ENCODE measurements around the gene GPX4. TPM values are rescaled to one million over a fixed set of nuclear protein-coding genes. Genes with fewer than 3 reads are reported as not detected.

The GPX4 gene
- total and polyA plus RNA-seq, 3 donors from 2014 or later: 1,153 to 1,893 (median 1,773) TPM

DNA sequence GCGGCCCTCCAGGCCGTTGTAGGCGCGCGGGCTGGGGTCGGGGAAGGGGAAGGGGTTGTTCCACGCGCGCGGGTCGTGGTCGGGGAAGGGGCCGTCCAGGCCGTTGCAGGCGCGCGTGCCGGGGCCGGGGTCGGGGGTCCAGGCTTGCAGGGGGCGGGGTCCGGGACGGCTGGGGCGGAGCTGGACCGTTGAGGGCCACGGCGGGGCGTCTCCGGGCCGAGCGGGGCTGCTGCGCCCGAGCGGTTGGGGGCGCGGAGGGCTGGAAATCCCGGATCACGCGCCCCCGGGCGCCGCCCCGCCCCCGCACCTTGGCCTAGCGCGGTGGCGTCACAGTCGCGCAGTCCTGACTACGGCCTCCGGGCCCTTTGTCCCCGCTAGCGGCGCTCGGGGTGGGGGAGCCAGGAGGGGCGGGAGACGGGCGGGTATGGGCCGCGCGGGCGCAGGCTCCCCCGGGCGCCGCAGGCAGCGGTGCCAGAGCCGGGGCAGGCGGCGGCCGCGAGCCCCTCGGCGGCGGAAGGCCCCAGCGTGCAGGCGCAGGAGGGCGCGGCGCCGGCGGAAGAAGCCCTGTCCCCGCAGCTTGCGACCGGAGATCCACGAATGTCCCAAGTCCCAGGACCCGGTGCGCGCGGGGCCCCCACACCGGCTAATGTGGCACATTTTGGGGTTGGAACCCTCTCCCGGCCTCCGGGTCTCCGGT, 665 bp downstream of the GPX4 start:
- Histone ChIP-seq H3K4me3 (peak overlapping the region; percentile 88 to 89), H3K36me3 (ENCODE audit: low read depth, missing control alignments) (no peaks in the 10 kb centered on the region), H3K4me1 (peaks cover 40% of the 10 kb centered on the region), H3K27me3 (no peaks in the 10 kb centered on the region), H3K27ac (peak overlapping the region; percentile 97 to 99), H3K9me3 (no peaks in the 10 kb centered on the region)
- TF ChIP-seq CTCF (IDR thresholded peaks at IDR 0.05) (peak in 1 of 3 experiments; percentile 7), POLR2A (IDR thresholded peaks at IDR 0.05) (no peak)
- intact Hi-C loops (cut with DNase I; ENCODE audit: low total_unique reads): no loop called here
- DNase-seq: peak; percentile 78
- WGBS, 2 donors: 1% methylated on average over 47 of the region's 93 CpGs; no CpG with 5 or more reads in 1 of the 2 donors

- WGBS, 2 donors: 35 to 46% methylated on average over 13 to 68 of the region's 69 CpGs
- H3K27me3 ChIP-seq: no peaks in the 10 kb centered on the region
- peak overlapping the region; percentile 88 to 89 for H3K4me3 ChIP-seq
- no peaks in the 10 kb centered on the region for H3K36me3 ChIP-seq (ENCODE audit: low read depth, missing control alignments)
- H3K27ac ChIP-seq: peak overlapping the region; percentile 97 to 99
- no peak for DNase-seq
- TF ChIP-seq CTCF (IDR thresholded peaks at IDR 0.05): no peak
- no peak for TF ChIP-seq POLR2A (IDR thresholded peaks at IDR 0.05)
- intact Hi-C loops (cut with DNase I; ENCODE audit: low total_unique reads): no loop called here
- no peaks in the 10 kb centered on the region for H3K9me3 ChIP-seq
- peaks cover 40% of the 10 kb centered on the region for H3K4me1 ChIP-seq
Observed at GRCh38 chr19:1105008-1105872, 1.4 kb downstream of the GPX4 start.

- WGBS, 2 donors: 65 to 90% methylated on average over 16 to 32 of the region's 32 CpGs
- no peak for DNase-seq
- no peaks in the 10 kb centered on the region for H3K27me3 ChIP-seq
- no peaks in the 10 kb centered on the region for H3K9me3 ChIP-seq
- H3K27ac ChIP-seq: peak overlapping the region in 1 of 2 donors; percentile 99
- peaks cover 46% of the 10 kb centered on the region for H3K4me1 ChIP-seq
- TF ChIP-seq CTCF (IDR thresholded peaks at IDR 0.05): no peak
- no peak for TF ChIP-seq POLR2A (IDR thresholded peaks at IDR 0.05)
- H3K4me3 ChIP-seq: no peak overlapping the region
- H3K36me3 ChIP-seq (ENCODE audit: low read depth, missing control alignments): no peaks in the 10 kb centered on the region
- intact Hi-C loops (cut with DNase I; ENCODE audit: low total_unique reads): no loop called here
Observed at GRCh38 chr19:1105873-1106840, 2.4 kb downstream of the GPX4 start.

- DNase-seq: no peak
- Histone ChIP-seq H3K4me3 (no peak overlapping the region), H3K9me3 (no peaks in the 10 kb centered on the region), H3K27ac (no peak overlapping the region), H3K4me1 (peaks cover 45% of the 10 kb centered on the region), H3K27me3 (no peaks in the 10 kb centered on the region), H3K36me3 (ENCODE audit: low read depth, missing control alignments) (no peaks in the 10 kb centered on the region)
- peak in 1 of 3 experiments; percentile 6 for TF ChIP-seq CTCF (IDR thresholded peaks at IDR 0.05)
- TF ChIP-seq POLR2A (IDR thresholded peaks at IDR 0.05): no peak
- WGBS, 2 donors: 51% methylated on average over 7 to 14 of the region's 17 CpGs
- intact Hi-C loops (cut with DNase I; ENCODE audit: low total_unique reads): no loop called here
Observed at GRCh38 chr19:1106841-1107660, 3.3 kb downstream of the GPX4 start.

All from testis (tissue), 3 donors.